ENCODE measurements around the gene NAALADL2. TPM values are rescaled to one million over a fixed set of nuclear protein-coding genes. Genes with fewer than 3 reads are reported as not detected.

Gene NAALADL2
- total and polyA plus RNA-seq, 2 of the 8 experiments (the other 6 are each of a cell fraction or from before 2014, with no cell fraction given) = 0.12 to 0.22 TPM

DNA sequence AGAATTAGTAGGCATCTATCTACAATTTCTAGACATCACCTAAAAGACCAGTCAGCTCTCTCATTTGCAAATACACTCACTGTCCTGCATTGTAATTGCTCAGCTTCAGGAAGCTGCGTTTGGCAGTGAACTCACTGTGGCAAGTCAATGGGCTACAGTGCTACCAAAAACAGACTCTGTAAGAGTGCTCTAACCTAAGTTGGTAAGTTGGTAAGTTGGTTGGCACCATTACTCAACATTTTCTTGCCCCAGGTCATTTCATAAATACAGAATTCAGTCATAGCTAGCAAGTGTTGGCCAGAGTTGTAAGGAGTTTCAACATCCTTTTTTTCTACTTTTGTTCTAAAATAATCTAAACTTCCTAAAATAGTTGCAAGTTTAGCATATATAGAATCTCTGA, 466.3 kb downstream of the NAALADL2 start:
- Histone ChIP-seq H3K56ac (replicated peaks; ENCODE audit: insufficient read length, low read depth, low read length) (no peak overlapping the region), H3K4me2 (ENCODE audit: insufficient read depth in 1 of 2, low read depth in 2 of 2, low read length in 2 of 2) (no peak overlapping the region), H3K23ac (ENCODE audit: insufficient read length) (no peak overlapping the region), H2BK20ac (ENCODE audit: low read length) (no peak overlapping the region), H2BK12ac (ENCODE audit: low read depth, low read length) (no peak overlapping the region), H3K9ac (replicated peaks in 1 of 4; ENCODE audit: extremely low read depth in 1 of 4, low read depth in 3 of 4, low read length in 3 of 4) (no peak overlapping the region), H4K91ac (replicated peaks; ENCODE audit: insufficient read length, low read length) (no peak overlapping the region), H3K27ac (ENCODE audit: low read depth, low read length) (no peak overlapping the region), H3K79me2 (ENCODE audit: control insufficient read depth in 1 of 2, insufficient read depth in 2 of 2, low read length in 2 of 2) (no peaks in the 10 kb centered on the region), H3K79me1 (ENCODE audit: low read depth, low read length) (no peaks in the 10 kb centered on the region), H3K27me3 (replicated peaks in 1 of 4; ENCODE audit: control insufficient read depth in 3 of 4, extremely low read depth in 1 of 4, insufficient read depth in 3 of 4, low read length in 3 of 4) (no peaks in the 10 kb centered on the region), H3K18ac (ENCODE audit: extremely low read depth, low read length) (no peak overlapping the region), H4K20me1 (replicated peaks in 1 of 2; ENCODE audit: control insufficient read depth in 1 of 2, insufficient read depth in 2 of 2, low read length in 2 of 2) (no peaks in the 10 kb centered on the region), H2BK5ac (ENCODE audit: low read depth, low read length) (no peak overlapping the region), H3K36me3 (ENCODE audit: control insufficient read depth in 2 of 4, insufficient read depth in 4 of 4, low read length in 3 of 4) (no peaks in the 10 kb centered on the region), H2BK120ac (replicated peaks; ENCODE audit: low read depth, low read length) (no peak overlapping the region), H3K23me2 (ENCODE audit: low read depth, low read length) (no peaks in the 10 kb centered on the region), H3K4me1 (replicated peaks in 1 of 4; ENCODE audit: control insufficient read depth in 3 of 4, insufficient read depth in 4 of 4, low read length in 3 of 4) (no peaks in the 10 kb centered on the region), H3K9me3 (ENCODE audit: insufficient read depth in 2 of 2, low read depth in 1 of 2, low read length in 1 of 2) (no peaks in the 10 kb centered on the region), H2AFZ (ENCODE audit: low read length) (no peak overlapping the region), H4K8ac (ENCODE audit: extremely low read depth, insufficient read depth, low read length) (no peak overlapping the region), H4K5ac (ENCODE audit: insufficient read length, low read depth, low read length) (no peak overlapping the region), H3K14ac (ENCODE audit: insufficient read length) (no peak overlapping the region), H2BK15ac (ENCODE audit: low read length) (no peak overlapping the region), H3K4ac (replicated peaks; ENCODE audit: insufficient read length, low read depth, low read length) (no peak overlapping the region), H2AK5ac (ENCODE audit: low read depth, low read length) (no peak overlapping the region), H3K4me3 (ENCODE audit: extremely low read depth in 1 of 4, insufficient read depth in 2 of 4, low read depth in 3 of 4, low read length in 4 of 4) (no peak overlapping the region)
- ChIA-PET CTCF (ENCODE audit: partially characterized antibody) (no interaction called here), POLR2A (ENCODE audit: partially characterized antibody) (no interaction called here)
- FAIRE-seq (no peak), DNase-seq (ENCODE audit: low read depth in 1 of 2, low spot score in 2 of 2) (no peak)
- TF ChIP-seq ZNF274 (IDR thresholded peaks at IDR 0.05; ENCODE audit: borderline replicate concordance, extremely low read depth, low read length) = no peak
- no peak for TF ChIP-seq EZH2 (IDR thresholded peaks at IDR 0.05; ENCODE audit: low read depth, low read length, severe bottlenecking)
- no peak for TF ChIP-seq KDM4A (IDR thresholded peaks at IDR 0.05; ENCODE audit: low read depth, low read length, severe bottlenecking)
- no peak for TF ChIP-seq SP4 (IDR thresholded peaks at IDR 0.05; ENCODE audit: low read length)
- no peak for TF ChIP-seq FOSL1 (IDR thresholded peaks at IDR 0.05; ENCODE audit: insufficient read depth, low read depth, low read length)
- 88% methylated on average over 1 of the region's 1 CpG; no CpG with 5 or more reads in 1 of the 2 experiments for WGBS, 2 experiments (ENCODE audit: extremely low coverage in 1 of 2, insufficient coverage in 1 of 2, insufficient read length in 1 of 2, insufficient replicate concordance in 2 of 2, low coverage in 1 of 2, low lambda C conversion rate in 2 of 2, missing lambda C conversion rate in 1 of 2)
